K562 (cell line): ENCODE measurements around the gene RNU5D-1. TPM values are rescaled to one million over a fixed set of nuclear protein-coding genes. Genes with fewer than 3 reads are reported as not detected.

Experiments
- ATF7 ChIP-seq: fragments of 450-650 bp; IDR thresholded peaks from 2 replicates; pipeline ENCODE4 v1.7.1; 2014; ENCODE audit warnings: mild to moderate bottlenecking, moderate library complexity
- CXXC5 ChIP-seq: fragments of 250-450 bp; sonication (Bioruptor Pico); IDR thresholded peaks from 2 replicates; pipeline ENCODE4 v1.8.0; 2022; ENCODE audit warnings: inconsistent platforms, mild to moderate bottlenecking, moderate library complexity
- EP400 ChIP-seq: fragments of 450-650 bp; IDR thresholded peaks from 2 replicates; pipeline ENCODE4 v1.6.1; 2017; ENCODE audit warnings: antibody characterized with exemption, mild to moderate bottlenecking, moderate library complexity
- KDM5B ChIP-seq: fragments of 200-600 bp; sonication (generic); IDR thresholded peaks from 2 replicates; pipeline ENCODE4 v1.6.1; 2012; ENCODE audit warnings: low read depth, mild to moderate bottlenecking, moderate library complexity, low read length, control low read depth, inconsistent platforms; ENCODE audit not compliant: insufficient replicate concordance
- POLR2G ChIP-seq: fragments of 200-400 bp; formaldehyde crosslinking; IDR thresholded peaks from 2 replicates; pipeline ENCODE4 v1.6.1; 2017; ENCODE audit warnings: low read depth, mild to moderate bottlenecking, antibody characterized with exemption, low read length, moderate library complexity
- PTBP1 ChIP-seq: fragments of 200-400 bp; formaldehyde crosslinking; IDR thresholded peaks from 2 replicates; pipeline ENCODE4 v1.6.1; 2017; ENCODE audit warnings: low read depth, low read length
- RBFOX2 ChIP-seq: fragments of 200-400 bp; formaldehyde crosslinking; IDR thresholded peaks from 2 replicates; pipeline ENCODE4 v1.6.1; 2017; ENCODE audit warnings: low read depth, mild to moderate bottlenecking, low read length, moderate library complexity
- RBM14 ChIP-seq: fragments of 200-400 bp; formaldehyde crosslinking; IDR thresholded peaks from 2 replicates; pipeline ENCODE4 v1.6.1; 2018; ENCODE audit warnings: low read depth, mild to moderate bottlenecking, low read length, moderate library complexity, borderline replicate concordance; ENCODE audit not compliant: insufficient read depth
- RCOR1 ChIP-seq, 2 experiments: IDR thresholded peaks; 2 replicates each; pipeline ENCODE4 v1.6.1; 2012; ENCODE audit warnings: low read depth in 2 of 2, low read length in 2 of 2, borderline replicate concordance in 1 of 2, improper control_type of control experiment in 1 of 2
- SAFB ChIP-seq: fragments of 200-400 bp; formaldehyde crosslinking; IDR thresholded peaks from 2 replicates; pipeline ENCODE4 v1.6.1; 2017; ENCODE audit warnings: low read depth, low read length, borderline replicate concordance
- SNRNP70 ChIP-seq: fragments of 200-400 bp; formaldehyde crosslinking; optimal IDR thresholded peaks from 2 replicates; pipeline ENCODE3; 2017; ENCODE audit warnings: low read depth, low read length
- TCFL5 ChIP-seq: fragments of 250-450 bp; sonication (Bioruptor Pico); conservative IDR thresholded peaks from 2 replicates; pipeline ENCODE4 v1.6.1; 2021; ENCODE audit warnings: mild to moderate bottlenecking, moderate library complexity, matching md5 sums
- USF2 ChIP-seq: sonication (generic); formaldehyde crosslinking; IDR thresholded peaks from 2 replicates; pipeline ENCODE4 v1.5.0; 2020; ENCODE audit warnings: missing genetic modification reagents
- ZKSCAN1 ChIP-seq: fragments of 150-350 bp; IDR thresholded peaks from 2 replicates; pipeline ENCODE4 v1.6.1; 2016; ENCODE audit warnings: low read depth, low read length
- ZNF324 ChIP-seq: fragments of 250-450 bp; sonication (Bioruptor Pico); IDR thresholded peaks from 2 replicates; pipeline ENCODE4 v1.4.0; 2020; ENCODE audit warnings: mild to moderate bottlenecking
- ZNF431 ChIP-seq: sonication (generic); formaldehyde crosslinking; IDR thresholded peaks from 2 replicates; pipeline ENCODE4 v1.8.0; 2022; ENCODE audit warnings: mild to moderate bottlenecking, missing genetic modification reagents
- polyA plus RNA-seq, 8 experiments: library from polyadenylated mRNA; depleted of rRNA in 4 of 8; stranded (reverse) in 5 of 8; unstranded in 3 of 8; fragments of >200 nt; fragmentation: Nextera tagmentation in 2 of 8; fragmentation: Illumina TruSeq in 1 of 8; extraction: Ambion mirVana in 2 of 8; extraction: Trizol in 1 of 8; gene quantifications; 2 replicates each; pipeline versions ENCODE4 v1.2.1 to v1.2.3, GENCODE V29; 2011 to 2014; ENCODE audit warnings: inconsistent platforms in 1 of 8, missing spikeins in 1 of 8
- total RNA-seq, 7 experiments: library from RNA; depleted of rRNA in 6 of 7; stranded (reverse); fragments of >200 nt in 6 of 7; fragmentation: Illumina TruSeq in 2 of 7; extraction: Trizol in 2 of 7; gene quantifications; 2 replicates each; pipeline versions ENCODE4 v1.2.1 to v1.2.3, GENCODE V29; 2011 to 2021; ENCODE audit warnings: low replicate concordance in 1 of 7
- TF ChIP-seq, protein P1 (sequence below): sonication (generic); formaldehyde crosslinking; IDR thresholded peaks from 2 replicates; pipeline ENCODE4 v1.8.0; 2022; ENCODE audit warnings: missing genetic modification reagents, mild to moderate bottlenecking, borderline replicate concordance
- TF ChIP-seq, protein P2 (sequence below): fragments of 450-650 bp; formaldehyde crosslinking; conservative IDR thresholded peaks from 2 replicates; pipeline ENCODE4 v1.4.0; 2022; ENCODE audit warnings: mild to moderate bottlenecking, missing genetic modification characterization
- TF ChIP-seq, protein P3 (sequence below), 2 experiments: fragments of 150-350 bp in 1 of 2; IDR thresholded peaks; 2 replicates each; pipeline ENCODE4 v1.6.1; 2012 to 2016; ENCODE audit warnings: low read depth in 2 of 2, low read length in 2 of 2, mild to moderate bottlenecking in 1 of 2, moderate library complexity in 1 of 2
- TF ChIP-seq, protein P4 (sequence below): sonication (generic); formaldehyde crosslinking; IDR thresholded peaks from 2 replicates; pipeline ENCODE4 v1.8.1; 2023; ENCODE audit warnings: mild to moderate bottlenecking, missing genetic modification reagents

The RNU5D-1 gene
- total and polyA plus RNA-seq, 9 of the 15 experiments (the other 6 are each of a cell fraction or from before 2014, with no cell fraction given) = under 0.01 TPM; not detected in 8

- TF ChIP-seq, protein P1, sequence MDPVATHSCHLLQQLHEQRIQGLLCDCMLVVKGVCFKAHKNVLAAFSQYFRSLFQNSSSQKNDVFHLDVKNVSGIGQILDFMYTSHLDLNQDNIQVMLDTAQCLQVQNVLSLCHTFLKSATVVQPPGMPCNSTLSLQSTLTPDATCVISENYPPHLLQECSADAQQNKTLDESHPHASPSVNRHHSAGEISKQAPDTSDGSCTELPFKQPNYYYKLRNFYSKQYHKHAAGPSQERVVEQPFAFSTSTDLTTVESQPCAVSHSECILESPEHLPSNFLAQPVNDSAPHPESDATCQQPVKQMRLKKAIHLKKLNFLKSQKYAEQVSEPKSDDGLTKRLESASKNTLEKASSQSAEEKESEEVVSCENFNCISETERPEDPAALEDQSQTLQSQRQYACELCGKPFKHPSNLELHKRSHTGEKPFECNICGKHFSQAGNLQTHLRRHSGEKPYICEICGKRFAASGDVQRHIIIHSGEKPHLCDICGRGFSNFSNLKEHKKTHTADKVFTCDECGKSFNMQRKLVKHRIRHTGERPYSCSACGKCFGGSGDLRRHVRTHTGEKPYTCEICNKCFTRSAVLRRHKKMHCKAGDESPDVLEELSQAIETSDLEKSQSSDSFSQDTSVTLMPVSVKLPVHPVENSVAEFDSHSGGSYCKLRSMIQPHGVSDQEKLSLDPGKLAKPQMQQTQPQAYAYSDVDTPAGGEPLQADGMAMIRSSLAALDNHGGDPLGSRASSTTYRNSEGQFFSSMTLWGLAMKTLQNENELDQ (CRISPR knock-in tag) = no peak
- no peak for TF ChIP-seq ZNF324 (CRISPR knock-in tag)
- peak; percentile 97 for TF ChIP-seq ZKSCAN1
- no peak for TF ChIP-seq CXXC5 (CRISPR knock-in tag)
- peak; percentile 30 for TF ChIP-seq SNRNP70
- TF ChIP-seq, protein P2, sequence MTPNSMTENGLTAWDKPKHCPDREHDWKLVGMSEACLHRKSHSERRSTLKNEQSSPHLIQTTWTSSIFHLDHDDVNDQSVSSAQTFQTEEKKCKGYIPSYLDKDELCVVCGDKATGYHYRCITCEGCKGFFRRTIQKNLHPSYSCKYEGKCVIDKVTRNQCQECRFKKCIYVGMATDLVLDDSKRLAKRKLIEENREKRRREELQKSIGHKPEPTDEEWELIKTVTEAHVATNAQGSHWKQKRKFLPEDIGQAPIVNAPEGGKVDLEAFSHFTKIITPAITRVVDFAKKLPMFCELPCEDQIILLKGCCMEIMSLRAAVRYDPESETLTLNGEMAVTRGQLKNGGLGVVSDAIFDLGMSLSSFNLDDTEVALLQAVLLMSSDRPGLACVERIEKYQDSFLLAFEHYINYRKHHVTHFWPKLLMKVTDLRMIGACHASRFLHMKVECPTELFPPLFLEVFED (CRISPR knock-in tag) = no peak
- TF ChIP-seq SAFB = no peak
- TF ChIP-seq ZNF431 (CRISPR knock-in tag) = no peak
- peak; percentile 44 for TF ChIP-seq KDM5B
- no peak for TF ChIP-seq USF2
- TF ChIP-seq, protein P3, sequence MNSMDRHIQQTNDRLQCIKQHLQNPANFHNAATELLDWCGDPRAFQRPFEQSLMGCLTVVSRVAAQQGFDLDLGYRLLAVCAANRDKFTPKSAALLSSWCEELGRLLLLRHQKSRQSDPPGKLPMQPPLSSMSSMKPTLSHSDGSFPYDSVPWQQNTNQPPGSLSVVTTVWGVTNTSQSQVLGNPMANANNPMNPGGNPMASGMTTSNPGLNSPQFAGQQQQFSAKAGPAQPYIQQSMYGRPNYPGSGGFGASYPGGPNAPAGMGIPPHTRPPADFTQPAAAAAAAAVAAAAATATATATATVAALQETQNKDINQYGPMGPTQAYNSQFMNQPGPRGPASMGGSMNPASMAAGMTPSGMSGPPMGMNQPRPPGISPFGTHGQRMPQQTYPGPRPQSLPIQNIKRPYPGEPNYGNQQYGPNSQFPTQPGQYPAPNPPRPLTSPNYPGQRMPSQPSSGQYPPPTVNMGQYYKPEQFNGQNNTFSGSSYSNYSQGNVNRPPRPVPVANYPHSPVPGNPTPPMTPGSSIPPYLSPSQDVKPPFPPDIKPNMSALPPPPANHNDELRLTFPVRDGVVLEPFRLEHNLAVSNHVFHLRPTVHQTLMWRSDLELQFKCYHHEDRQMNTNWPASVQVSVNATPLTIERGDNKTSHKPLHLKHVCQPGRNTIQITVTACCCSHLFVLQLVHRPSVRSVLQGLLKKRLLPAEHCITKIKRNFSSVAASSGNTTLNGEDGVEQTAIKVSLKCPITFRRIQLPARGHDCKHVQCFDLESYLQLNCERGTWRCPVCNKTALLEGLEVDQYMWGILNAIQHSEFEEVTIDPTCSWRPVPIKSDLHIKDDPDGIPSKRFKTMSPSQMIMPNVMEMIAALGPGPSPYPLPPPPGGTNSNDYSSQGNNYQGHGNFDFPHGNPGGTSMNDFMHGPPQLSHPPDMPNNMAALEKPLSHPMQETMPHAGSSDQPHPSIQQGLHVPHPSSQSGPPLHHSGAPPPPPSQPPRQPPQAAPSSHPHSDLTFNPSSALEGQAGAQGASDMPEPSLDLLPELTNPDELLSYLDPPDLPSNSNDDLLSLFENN (IDR thresholded peaks at IDR 0.05; ENCODE audit: low read depth in 2 of 2, low read length in 2 of 2) = no peak
- TF ChIP-seq PTBP1 = no peak
- TF ChIP-seq ATF7 = no peak
- TF ChIP-seq, protein P4, sequence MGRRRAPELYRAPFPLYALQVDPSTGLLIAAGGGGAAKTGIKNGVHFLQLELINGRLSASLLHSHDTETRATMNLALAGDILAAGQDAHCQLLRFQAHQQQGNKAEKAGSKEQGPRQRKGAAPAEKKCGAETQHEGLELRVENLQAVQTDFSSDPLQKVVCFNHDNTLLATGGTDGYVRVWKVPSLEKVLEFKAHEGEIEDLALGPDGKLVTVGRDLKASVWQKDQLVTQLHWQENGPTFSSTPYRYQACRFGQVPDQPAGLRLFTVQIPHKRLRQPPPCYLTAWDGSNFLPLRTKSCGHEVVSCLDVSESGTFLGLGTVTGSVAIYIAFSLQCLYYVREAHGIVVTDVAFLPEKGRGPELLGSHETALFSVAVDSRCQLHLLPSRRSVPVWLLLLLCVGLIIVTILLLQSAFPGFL (CRISPR knock-in tag) = no peak
- no peak for TF ChIP-seq EP400
- peak; percentile 29; the same call in 1 of the 2 replicates for TF ChIP-seq POLR2G
- no peak for TF ChIP-seq RBM14
- no peak for TF ChIP-seq RCOR1 (IDR thresholded peaks at IDR 0.05; ENCODE audit: borderline replicate concordance in 1 of 2, low read depth in 2 of 2, low read length in 2 of 2)
- TF ChIP-seq TCFL5 (CRISPR knock-in tag) = no peak
- peak; percentile 16; the same call in 1 of the 2 replicates for TF ChIP-seq RBFOX2
Observed at GRCh38 chr1:44777547-44777946, 46.6 kb upstream of the RNU5D-1 start (continued).
